Raji (cell line): ENCODE measurements around the gene SRP14.

Source experiments
- POLR2A ChIP-seq: IDR thresholded peaks from 2 replicates; pipeline ENCODE4 v1.6.1; 2011; ENCODE audit warnings: low read depth, low read length, control low read depth; ENCODE audit not compliant: insufficient read depth

Gene SRP14

DNA sequence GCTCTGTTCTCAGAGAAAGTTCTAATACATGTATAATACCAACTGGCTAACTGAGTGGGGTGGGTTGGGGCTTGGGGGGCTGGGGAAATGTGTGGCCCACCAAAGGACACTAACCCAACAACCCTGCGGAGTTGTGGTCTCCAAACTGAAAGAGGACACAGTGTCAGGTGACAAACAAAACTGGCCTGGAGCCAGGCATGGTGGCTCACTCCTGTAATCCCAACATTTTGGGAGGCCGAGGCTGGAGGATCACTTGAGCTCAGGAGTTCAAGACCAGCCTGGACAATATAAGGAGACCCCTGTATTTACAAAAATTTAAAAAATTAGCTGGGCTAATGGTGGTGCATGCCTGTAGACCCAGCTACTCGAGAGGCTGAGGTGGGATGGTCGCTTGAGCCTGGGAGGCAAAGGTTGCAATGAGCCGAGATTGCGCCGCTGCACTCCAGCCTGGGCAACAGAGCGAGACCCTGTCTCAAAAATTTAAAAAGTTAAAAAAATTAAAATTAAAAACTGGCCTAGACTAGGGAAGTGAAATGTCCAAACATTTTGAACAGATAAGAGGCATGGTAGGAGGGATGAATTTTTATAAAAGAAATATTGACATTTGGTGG, 31.7 kb upstream of the SRP14 start:
- no peak for TF ChIP-seq POLR2A

DNA sequence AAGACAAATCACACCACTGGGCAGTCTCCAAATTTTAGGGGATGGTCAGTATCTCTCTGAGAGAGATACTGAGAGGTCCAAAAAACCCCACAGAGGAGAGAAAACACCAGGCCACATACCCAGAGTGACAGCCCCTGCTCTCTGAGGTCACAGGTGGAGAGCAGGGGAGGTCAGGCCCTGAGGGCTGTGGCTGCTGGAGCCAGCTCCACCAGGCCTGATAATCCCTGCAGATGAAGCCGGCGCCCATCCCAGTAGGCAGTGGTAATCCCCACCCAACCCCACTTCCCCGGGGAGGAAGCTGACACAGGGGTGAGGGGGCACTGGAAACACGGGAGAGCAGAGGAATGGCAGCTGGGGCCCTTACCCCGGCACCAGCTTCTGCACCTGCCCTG, 31.2 kb upstream of the SRP14 start:
- no peak for TF ChIP-seq POLR2A

DNA sequence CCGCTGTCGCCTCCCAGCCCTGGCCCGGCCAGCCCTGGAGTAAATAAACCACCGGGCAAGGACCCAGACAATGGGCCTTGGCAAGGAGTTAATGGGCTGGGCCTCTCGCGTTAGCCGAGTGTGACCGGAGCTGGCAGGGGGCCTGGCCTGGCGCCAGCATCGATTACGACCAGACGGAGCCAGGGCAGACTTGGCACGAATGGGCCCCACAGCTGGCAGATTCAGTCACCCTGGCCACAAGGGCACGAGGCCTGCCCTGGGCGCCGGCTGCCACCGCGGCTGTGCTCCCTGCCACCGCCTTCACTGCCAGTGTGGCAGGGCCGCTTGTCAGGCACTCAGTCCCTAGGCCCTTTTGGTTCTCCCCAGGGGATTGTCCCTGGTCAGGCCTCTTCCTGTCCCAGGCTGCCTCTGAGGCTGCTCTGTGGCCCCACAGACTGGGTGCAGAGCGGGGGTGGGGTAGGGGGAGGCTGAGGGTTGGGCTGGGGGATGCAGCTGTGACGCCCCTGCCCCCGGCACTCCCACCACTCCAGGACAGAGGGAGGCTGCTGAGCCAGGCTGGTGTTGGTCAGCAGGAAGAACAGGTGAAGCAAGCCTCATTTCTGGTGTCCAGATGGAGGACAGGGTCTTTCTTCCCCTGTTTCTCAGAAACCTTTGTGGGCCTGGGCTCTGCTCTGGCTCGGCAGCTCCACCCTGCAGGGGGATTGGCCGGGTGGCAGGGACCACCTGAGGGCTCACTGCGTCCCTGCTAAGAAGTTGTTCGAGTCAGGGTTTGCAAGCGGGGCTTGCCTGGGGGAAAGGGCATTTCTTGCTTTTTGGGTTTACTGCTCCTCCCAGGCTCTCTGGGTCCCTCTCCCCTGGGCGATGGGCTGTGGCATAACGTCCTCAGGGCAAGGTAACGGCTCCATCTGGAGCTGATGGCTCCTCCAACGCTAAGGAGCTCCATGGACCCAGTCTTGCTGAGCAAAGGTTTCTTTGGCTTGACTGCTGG, 30.5 kb upstream of the SRP14 start:
- TF ChIP-seq POLR2A: no peak

DNA sequence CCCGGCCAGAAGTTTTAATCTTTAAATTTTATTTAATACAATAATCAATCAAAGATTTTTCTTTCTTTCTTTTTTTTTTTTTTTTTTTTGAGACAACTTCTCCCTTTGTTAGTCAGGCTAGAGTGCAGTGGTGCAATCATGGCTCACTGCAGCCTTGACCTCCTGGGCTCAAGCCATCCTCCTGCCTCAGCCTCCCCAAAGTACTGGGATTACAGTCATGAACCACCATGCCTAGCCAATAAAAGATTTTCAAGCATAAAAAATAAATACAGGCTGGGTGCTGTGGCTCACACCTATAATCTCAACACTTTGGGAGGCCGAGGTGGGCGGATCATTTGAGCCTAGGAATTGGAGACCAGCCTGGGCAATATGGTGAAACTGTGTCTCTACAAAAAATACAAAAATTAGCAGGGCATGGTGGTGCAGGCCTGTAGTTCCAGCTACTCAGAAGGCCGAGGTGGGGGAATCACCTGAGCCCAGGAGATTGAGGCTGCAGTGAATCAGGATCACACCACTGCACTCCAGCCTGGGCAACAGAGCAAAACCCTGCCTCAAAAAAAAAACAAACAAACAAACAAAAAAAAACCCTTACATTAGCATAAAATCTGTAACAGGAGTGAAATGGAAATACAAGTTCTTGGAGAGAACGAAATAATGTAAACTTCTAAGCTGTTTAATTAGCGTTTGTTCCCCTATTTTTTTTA, 29.1 kb upstream of the SRP14 start:
- TF ChIP-seq POLR2A: no peak

DNA sequence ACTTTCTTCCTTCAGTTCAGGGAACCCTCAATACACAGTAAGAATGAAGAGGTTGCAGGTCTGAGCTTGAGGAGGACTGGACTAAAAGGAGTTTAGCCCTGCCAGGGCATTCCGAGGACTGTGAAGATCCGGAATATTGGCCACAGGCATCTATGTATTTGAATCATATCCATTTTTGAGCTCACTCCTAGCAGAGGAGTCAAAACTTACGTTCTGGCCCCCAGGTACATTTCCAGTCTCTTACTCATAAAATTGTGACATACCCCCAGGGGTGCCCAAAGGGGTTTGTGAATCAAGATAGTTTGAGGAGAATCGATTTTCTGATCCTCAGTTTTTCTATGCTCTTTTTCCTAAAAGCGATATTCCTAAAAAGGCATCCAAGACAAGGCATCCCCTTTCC, 27.6 kb upstream of the SRP14 start:
- TF ChIP-seq POLR2A: no peak

DNA sequence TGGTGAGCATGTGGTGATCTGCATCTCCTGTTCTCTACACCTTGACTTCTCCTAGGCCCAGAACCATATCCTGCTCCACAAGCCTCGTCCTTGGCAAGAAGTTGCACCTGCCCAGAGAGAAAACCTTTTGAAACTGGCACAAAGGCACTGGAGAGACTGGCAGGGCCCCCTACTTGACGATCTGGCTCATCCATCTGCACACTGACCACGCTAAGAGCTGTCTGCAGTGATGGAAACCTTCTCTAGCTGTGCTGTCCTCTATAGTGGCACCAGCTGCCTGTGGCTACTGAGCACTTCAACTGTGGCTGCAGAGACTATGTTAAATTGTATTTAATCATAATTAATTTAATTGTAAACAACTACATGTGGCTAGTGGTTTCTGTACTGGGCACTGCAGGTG, 26.2 kb upstream of the SRP14 start:
- no peak for TF ChIP-seq POLR2A

DNA sequence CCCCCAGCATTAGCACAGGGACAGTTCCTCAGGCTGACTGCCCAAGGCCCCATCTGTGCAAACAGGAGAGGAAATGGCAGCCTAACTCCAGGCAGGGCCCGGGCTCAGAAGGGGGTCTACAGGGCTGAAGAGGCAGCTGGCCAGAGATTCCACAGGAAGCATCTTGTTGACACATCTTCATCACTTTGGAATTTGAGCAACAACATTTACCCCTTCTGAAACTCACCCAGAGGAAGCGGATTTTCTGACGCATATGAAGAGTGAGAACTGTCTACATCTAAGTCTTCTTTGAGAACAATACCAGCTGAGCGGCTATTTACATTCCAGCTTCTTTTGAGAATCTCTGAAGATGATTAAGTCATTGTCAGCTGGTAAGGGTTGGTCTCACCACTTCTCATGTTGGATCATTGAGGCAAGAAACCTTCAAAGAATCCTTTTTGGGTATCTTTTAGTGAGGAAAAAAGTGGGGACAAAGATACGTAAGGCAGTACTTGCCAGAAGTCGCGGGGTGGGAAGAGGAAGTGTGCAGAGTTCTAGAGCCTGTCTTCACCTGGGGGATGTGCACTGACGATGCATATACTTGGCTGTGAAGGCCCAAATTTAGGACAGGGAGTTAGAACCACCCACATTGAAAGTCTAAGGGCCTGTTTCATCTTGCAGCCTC, 25.4 kb upstream of the SRP14 start:
- TF ChIP-seq POLR2A: no peak

DNA sequence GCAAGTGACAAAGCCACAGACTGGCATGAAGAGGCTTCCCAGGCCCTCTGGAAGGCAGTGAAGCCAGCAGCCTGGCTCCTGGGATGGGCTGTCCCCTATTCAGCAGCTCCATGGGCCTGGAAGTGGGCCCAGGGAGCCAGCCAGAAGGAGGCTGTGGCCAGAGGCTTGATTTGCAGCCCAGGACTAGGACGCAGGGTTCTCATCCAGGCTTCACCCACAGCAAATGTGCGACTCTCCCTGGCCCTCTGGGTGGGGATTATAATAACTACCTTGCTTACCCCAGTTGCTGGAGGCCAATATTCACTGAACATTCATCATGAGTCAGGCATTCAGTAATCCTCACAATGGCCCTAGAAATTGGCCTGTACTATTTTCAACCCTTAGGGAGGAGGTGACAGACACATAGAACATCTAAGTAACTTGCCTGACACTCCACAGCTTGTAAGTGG, 24.6 kb upstream of the SRP14 start:
- TF ChIP-seq POLR2A: no peak

DNA sequence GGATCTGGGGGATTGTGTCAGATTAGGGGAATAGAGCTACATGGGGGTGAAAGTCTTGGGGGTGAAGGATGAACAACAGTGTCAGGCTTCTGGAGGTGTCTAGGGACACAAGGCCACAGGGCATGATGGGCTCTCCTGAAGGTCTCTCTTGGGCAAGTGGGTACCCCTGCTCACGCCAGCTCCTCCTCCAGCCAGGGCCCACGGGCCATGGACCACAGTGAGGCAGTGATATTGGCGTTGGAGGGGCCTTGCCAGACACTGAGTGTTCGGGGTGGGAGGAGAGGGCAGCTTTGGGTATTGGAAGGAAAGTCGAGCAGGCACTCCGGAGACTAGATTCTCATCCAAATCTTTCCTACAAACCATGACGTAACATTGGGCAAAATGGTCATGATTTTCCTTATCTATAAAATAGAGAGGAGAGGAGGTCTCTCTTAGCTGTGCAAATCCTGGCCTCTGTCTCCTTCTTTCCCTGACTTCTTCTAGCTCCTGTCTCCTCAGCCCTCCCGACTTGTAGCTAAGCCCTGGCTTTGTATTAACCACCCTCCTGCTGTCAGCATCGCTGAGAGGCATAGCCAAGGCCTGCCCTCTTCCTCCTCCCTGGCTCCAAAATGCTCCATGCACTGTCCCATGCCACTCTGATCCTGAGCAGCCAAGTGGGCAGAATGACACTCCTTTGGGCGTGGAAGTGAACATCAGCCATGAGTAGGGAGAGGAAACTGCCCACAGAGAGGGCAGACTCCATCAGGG, 24.0 kb upstream of the SRP14 start:
- TF ChIP-seq POLR2A: no peak

DNA sequence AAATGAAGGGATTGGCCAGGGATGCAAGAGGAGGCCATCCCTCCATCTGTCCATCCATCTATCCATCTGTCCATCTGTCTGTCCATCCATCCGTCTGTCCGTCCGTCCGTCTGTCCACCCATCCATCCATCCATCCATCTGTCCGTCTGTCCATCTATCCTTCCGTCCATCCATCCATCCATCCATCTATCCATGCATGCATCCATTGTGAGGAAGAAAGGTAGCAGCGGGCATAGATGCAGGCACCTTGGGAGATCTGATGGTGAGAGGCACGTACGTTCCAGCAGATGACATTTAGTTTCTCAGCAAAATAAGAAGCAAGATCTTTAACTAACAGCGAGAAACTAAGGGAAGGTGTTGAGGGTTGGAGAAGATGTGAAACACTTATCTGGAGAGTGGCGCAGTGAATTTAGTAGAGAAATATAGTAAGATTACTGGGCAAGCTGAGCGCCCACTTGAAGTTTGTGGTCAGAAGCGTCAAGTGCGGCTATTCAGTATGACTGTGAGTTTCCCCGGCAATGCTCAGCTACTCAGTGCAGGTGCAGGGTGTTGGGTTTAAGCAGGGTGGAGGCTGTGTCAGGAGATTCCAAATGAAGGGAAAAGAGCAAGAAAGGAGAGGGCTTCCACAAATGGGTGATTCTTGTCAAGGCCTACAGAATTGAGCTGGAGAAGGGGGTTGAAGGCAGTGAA, 22.4 kb upstream of the SRP14 start:
- TF ChIP-seq POLR2A: no peak

DNA sequence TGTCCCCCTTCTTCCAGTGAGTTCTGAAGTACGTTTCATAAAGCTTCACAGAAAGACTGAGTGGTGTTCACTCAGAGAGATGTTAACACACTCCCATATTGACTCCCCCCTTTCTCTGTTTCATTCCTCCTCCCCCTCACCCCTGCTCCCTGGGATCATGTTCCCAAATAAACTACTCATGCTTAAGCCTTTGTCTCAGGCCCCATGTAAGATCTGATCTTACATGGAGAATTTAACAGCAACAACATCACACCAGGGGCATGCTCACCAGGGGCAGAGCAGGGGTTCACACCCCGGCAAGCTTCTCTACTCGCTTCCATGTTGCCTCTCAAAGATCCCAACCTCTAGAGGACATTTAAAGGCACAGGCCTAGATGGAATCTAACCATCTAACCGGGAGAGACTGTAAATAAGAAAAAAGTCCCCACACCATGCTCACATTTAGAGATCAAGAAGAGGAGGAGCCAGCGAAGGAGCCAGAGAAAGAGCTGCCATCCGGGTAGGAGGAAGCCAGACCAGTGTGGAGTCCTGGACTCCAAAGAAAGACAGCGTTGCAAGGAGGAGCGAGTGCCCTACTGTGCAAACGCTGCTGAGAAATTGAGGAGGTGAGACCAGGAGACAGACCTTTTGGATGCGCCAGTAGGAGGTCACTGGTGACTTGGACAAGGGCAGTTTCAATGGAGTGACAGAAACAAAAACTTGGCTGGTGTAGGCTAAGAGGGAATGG, 21.4 kb upstream of the SRP14 start:
- no peak for TF ChIP-seq POLR2A

DNA sequence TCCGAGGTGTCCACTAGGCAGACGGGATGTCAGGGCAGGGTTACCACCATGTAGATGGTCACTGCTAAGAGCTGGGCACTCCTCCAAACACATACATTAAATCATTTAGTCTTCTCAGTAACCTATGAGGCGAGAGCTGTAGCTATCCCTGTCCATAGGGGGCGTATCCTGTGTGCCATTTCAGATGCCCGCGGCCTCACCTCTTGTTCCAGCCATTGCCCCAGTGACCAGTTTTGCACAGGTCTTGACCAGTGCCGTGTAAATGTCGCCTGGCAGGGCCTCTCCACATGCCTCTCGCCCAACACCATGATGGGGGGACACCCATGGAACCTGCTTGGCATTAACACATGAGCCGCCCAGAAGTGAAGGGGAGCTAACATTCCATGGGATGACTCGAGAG, 20.8 kb upstream of the SRP14 start:
- TF ChIP-seq POLR2A: no peak

DNA sequence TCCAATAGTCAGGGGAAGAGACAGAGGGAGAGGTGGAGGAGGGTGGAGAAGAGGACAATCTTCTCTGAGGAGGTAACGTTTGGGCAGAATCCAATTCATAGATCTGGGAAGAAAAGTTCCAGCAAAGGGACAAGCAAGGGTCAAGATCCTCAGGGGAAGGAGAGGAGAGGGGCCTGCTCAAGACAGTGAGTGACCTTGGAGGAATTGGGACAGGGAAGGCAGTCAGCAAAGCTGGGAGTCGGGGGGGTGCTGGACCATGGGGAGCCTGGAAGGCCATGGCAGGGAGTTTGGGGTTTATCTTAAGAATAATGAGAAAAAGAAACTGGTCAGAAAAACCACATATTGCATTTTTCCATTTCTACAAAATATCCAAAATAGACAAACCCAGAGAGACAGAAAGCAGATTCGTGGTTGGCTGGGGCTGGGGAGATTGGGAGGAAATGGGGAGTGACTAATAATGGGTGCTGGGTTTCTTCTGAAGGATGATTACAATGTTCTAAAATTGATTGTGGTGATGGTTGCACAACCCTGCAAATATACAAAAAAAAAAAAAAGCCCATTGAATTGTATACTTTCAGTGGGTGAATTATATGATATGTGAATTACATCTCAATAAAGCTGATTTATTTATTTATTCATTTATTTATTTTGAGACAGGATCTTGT, 19.6 kb upstream of the SRP14 start:
- TF ChIP-seq POLR2A: no peak
